ENCODE data around the gene CAMSAP2.

DNA sequence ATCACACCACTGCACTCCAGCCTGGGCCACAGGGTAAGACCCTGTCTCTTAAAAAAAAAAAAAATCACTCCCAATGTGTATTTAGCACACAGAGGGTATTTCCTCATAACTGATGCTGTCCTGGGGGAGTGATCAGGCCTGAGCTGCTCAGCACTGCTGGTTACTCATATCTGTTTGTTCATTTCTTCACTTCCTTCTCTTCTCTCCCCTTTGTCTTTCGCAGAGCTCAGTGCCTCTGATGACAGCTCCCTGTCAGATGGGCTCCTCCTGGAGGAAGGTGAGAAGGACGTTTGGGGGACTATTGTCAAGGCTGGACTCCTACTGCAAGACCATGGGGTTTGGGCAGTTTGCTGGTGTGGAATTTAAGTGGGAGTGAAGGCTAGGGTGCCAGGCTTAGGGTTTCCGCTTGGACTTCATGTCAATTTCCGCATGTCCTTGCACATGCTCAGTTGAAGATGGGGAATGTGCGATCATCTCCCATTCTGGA is 169.0 kb downstream of the CAMSAP2 start:
- TF ChIP-seq, protein P1, sequence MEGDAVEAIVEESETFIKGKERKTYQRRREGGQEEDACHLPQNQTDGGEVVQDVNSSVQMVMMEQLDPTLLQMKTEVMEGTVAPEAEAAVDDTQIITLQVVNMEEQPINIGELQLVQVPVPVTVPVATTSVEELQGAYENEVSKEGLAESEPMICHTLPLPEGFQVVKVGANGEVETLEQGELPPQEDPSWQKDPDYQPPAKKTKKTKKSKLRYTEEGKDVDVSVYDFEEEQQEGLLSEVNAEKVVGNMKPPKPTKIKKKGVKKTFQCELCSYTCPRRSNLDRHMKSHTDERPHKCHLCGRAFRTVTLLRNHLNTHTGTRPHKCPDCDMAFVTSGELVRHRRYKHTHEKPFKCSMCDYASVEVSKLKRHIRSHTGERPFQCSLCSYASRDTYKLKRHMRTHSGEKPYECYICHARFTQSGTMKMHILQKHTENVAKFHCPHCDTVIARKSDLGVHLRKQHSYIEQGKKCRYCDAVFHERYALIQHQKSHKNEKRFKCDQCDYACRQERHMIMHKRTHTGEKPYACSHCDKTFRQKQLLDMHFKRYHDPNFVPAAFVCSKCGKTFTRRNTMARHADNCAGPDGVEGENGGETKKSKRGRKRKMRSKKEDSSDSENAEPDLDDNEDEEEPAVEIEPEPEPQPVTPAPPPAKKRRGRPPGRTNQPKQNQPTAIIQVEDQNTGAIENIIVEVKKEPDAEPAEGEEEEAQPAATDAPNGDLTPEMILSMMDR (IDR thresholded peaks at IDR 0.05), result no peak
- TF ChIP-seq POLR2AphosphoS5 (IDR thresholded peaks at IDR 0.05), result no peak
